ENCODE results near the gene NPAS1. TPM values are rescaled to one million over a fixed set of nuclear protein-coding genes. Genes with fewer than 3 reads are reported as not detected.

The NPAS1 gene
- total and polyA plus RNA-seq, 2 of the 8 experiments (the other 6 are each of a cell fraction or from before 2014, with no cell fraction given) = 9.9 to 13.9 TPM

GRCh38 chr19:47022140-47022536 lies 2.5 kb downstream of the NPAS1 start:
- WGBS, 2 experiments (ENCODE audit: extremely low coverage in 1 of 2, insufficient coverage in 1 of 2, insufficient read length in 1 of 2, insufficient replicate concordance in 2 of 2, low coverage in 1 of 2, low lambda C conversion rate in 2 of 2, missing lambda C conversion rate in 1 of 2) = 67% methylated on average over 14 of the region's 14 CpGs; no CpG with 5 or more reads in 1 of the 2 experiments
- Histone ChIP-seq H3K27me3 (replicated peaks in 1 of 4; ENCODE audit: control insufficient read depth in 3 of 4, extremely low read depth in 1 of 4, insufficient read depth in 3 of 4, low read length in 3 of 4) (peaks cover 24 to 53% (median 50%) of the 10 kb centered on the region in 4 experiments), H3K4me2 (ENCODE audit: insufficient read depth in 1 of 2, low read depth in 2 of 2, low read length in 2 of 2) (peak overlapping the region in 1 of 2 experiments; percentile 62; a peak in 2 of 4 replicates), H2BK5ac (ENCODE audit: low read depth, low read length) (no peak overlapping the region), H2BK120ac (replicated peaks; ENCODE audit: low read depth, low read length) (no peak overlapping the region), H3K27ac (ENCODE audit: low read depth, low read length) (no peak overlapping the region), H3K18ac (ENCODE audit: extremely low read depth, low read length) (no peak overlapping the region), H3K79me1 (ENCODE audit: low read depth, low read length) (no peaks in the 10 kb centered on the region), H3K4me1 (replicated peaks in 1 of 4; ENCODE audit: control insufficient read depth in 3 of 4, insufficient read depth in 4 of 4, low read length in 3 of 4) (peaks cover 0 to 20% (median 11%) of the 10 kb centered on the region in 4 experiments; a peak in 5 of 7 replicates), H4K20me1 (replicated peaks in 1 of 2; ENCODE audit: control insufficient read depth in 1 of 2, insufficient read depth in 2 of 2, low read length in 2 of 2) (peaks cover 3% of the 10 kb centered on the region in 2 experiments), H3K56ac (replicated peaks; ENCODE audit: insufficient read length, low read depth, low read length) (no peak overlapping the region), H2AK5ac (ENCODE audit: low read depth, low read length) (no peak overlapping the region), H3K4ac (replicated peaks; ENCODE audit: insufficient read length, low read depth, low read length) (no peak overlapping the region), H3K36me3 (ENCODE audit: control insufficient read depth in 2 of 4, insufficient read depth in 4 of 4, low read length in 3 of 4) (no peaks in the 10 kb centered on the region), H3K4me3 (ENCODE audit: extremely low read depth in 1 of 4, insufficient read depth in 2 of 4, low read depth in 3 of 4, low read length in 4 of 4) (peak overlapping the region in 1 of 4 experiments; percentile 69; a peak in 2 of 8 replicates), H3K23me2 (ENCODE audit: low read depth, low read length) (peaks cover 15% of the 10 kb centered on the region; the same call in 1 of the 2 replicates), H3K14ac (ENCODE audit: insufficient read length) (no peak overlapping the region), H2BK15ac (ENCODE audit: low read length) (no peak overlapping the region), H3K23ac (ENCODE audit: insufficient read length) (no peak overlapping the region), H2BK20ac (ENCODE audit: low read length) (no peak overlapping the region), H3K9me3 (ENCODE audit: insufficient read depth in 2 of 2, low read depth in 1 of 2, low read length in 1 of 2) (no peaks in the 10 kb centered on the region), H3K79me2 (ENCODE audit: control insufficient read depth in 1 of 2, insufficient read depth in 2 of 2, low read length in 2 of 2) (no peaks in the 10 kb centered on the region), H2AFZ (ENCODE audit: low read length) (no peak overlapping the region), H4K8ac (ENCODE audit: extremely low read depth, insufficient read depth, low read length) (no peak overlapping the region), H3K9ac (replicated peaks in 1 of 4; ENCODE audit: extremely low read depth in 1 of 4, low read depth in 3 of 4, low read length in 3 of 4) (no peak overlapping the region), H4K91ac (replicated peaks; ENCODE audit: insufficient read length, low read length) (no peak overlapping the region), H4K5ac (ENCODE audit: insufficient read length, low read depth, low read length) (no peak overlapping the region), H2BK12ac (ENCODE audit: low read depth, low read length) (no peak overlapping the region)
- ChIA-PET CTCF (ENCODE audit: partially characterized antibody) (interaction anchor here (0.8 to 3.7 kb wide), 7 partner anchors 9 to 225 kb away, joined by 3 to 42 read pairs (median 4); no protein-coding TSS in a partner anchor), POLR2A (ENCODE audit: partially characterized antibody) (interaction anchor here (0.6 to 1.8 kb wide), 5 partner anchors 10 to 433 kb away, joined by 3 to 4 read pairs (median 3); no protein-coding TSS in a partner anchor)
- FAIRE-seq (no peak), DNase-seq (ENCODE audit: low read depth in 1 of 2, low spot score in 2 of 2) (no peak)
- no peak for TF ChIP-seq SIN3A (conservative IDR thresholded peaks at IDR 0.05 in 1 of 2, IDR thresholded peaks at IDR 0.05 in 1 of 2; ENCODE audit: low read depth in 1 of 2, low read length in 2 of 2)
